GM23338 (cell line): ENCODE data around the gene CHN1. TPM values are rescaled to one million over a fixed set of nuclear protein-coding genes. Genes with fewer than 3 reads are reported as not detected.
A peak's percentile ranks its signal among the peaks of the same experiment; 100 is the strongest.

Experiments used
- ATAC-seq: fragments of 200-7000 bp; cut with Tn5 transposase; 3 replicates; pipeline ENCODE4 v1.9.1; 2020
- DNase-seq: peaks from one replicate; pipeline ENCODE4 v3.0.0-alpha.2; 2015; ENCODE audit warnings: low spot score
- H2AFZ ChIP-seq: fragments of 200-600 bp; sonication (generic); 2 replicates; pipeline ENCODE4 v1.8.0; 2016; ENCODE audit warnings: antibody characterized with exemption, mild to moderate bottlenecking, moderate library complexity
- H3F3A ChIP-seq: fragments of 200-600 bp; sonication (generic); replicated peaks from 2 replicates; pipeline ENCODE4 v1.8.0; 2017; ENCODE audit warnings: antibody characterized with exemption, mixed run types, low read depth
- H3K27ac ChIP-seq: fragments of 200-600 bp; sonication (generic); 2 replicates; pipeline ENCODE4 v1.6.1; 2016; ENCODE audit warnings: low read depth
- H3K27me3 ChIP-seq: fragments of 200-600 bp; sonication (generic); 2 replicates; pipeline ENCODE4 v1.8.0; 2016; ENCODE audit warnings: mild to moderate bottlenecking, mixed run types, moderate library complexity; ENCODE audit not compliant: insufficient read depth
- H3K36me3 ChIP-seq: fragments of 200-600 bp; sonication (generic); 2 replicates; pipeline ENCODE4 v1.8.0; 2016; ENCODE audit warnings: mild to moderate bottlenecking; ENCODE audit not compliant: insufficient read depth
- H3K4me1 ChIP-seq: fragments of 200-600 bp; sonication (generic); 2 replicates; pipeline ENCODE4 v1.8.0; 2016; ENCODE audit warnings: mild to moderate bottlenecking, moderate library complexity; ENCODE audit not compliant: insufficient read depth
- H3K4me2 ChIP-seq: fragments of 200-600 bp; sonication (generic); 2 replicates; pipeline ENCODE4 v1.7.1; 2017; ENCODE audit warnings: mixed run types
- H3K4me3 ChIP-seq: fragments of 200-600 bp; sonication (generic); 2 replicates; pipeline ENCODE4 v1.6.1; 2016; ENCODE audit warnings: mixed run types
- H3K79me2 ChIP-seq: fragments of 200-600 bp; sonication (generic); replicated peaks from 2 replicates; pipeline ENCODE4 v1.8.0; 2017; ENCODE audit warnings: mild to moderate bottlenecking; ENCODE audit not compliant: insufficient read depth
- H3K9me2 ChIP-seq: fragments of 200-600 bp; sonication (generic); 2 replicates; pipeline ENCODE4 v1.8.0; 2017; ENCODE audit not compliant: insufficient read depth
- H4K20me1 ChIP-seq: fragments of 200-600 bp; sonication (generic); replicated peaks from 2 replicates; pipeline ENCODE4 v1.8.0; 2017; ENCODE audit warnings: mild to moderate bottlenecking; ENCODE audit not compliant: insufficient read depth
- H3K27ac Mint-ChIP-seq: 2 replicates; pipeline ENCODE4 v1.8.0; 2020; ENCODE audit warnings: inconsistent platforms, mild to moderate bottlenecking, moderate library complexity, mixed read lengths
- H3K27me3 Mint-ChIP-seq: 3 replicates; pipeline ENCODE4 v1.8.0; 2022; ENCODE audit warnings: low read depth, mild to moderate bottlenecking, moderate library complexity, mixed read lengths, inconsistent platforms; ENCODE audit not compliant: insufficient read depth, poor library complexity
- H3K36me3 Mint-ChIP-seq: 3 replicates; pipeline ENCODE4 v1.8.0; 2021; ENCODE audit warnings: low read depth, mild to moderate bottlenecking, inconsistent platforms, moderate library complexity, mixed read lengths
- H3K4me1 Mint-ChIP-seq: 3 replicates; pipeline ENCODE4 v1.8.0; 2020; ENCODE audit warnings: mild to moderate bottlenecking, inconsistent platforms, mixed read lengths
- H3K4me3 Mint-ChIP-seq: 3 replicates; pipeline ENCODE4 v1.8.0; 2021; ENCODE audit warnings: moderate library complexity, mild to moderate bottlenecking, inconsistent platforms, mixed read lengths
- H3K9me3 Mint-ChIP-seq: 3 replicates; pipeline ENCODE4 v1.8.0; 2020; ENCODE audit warnings: moderate library complexity, mild to moderate bottlenecking, inconsistent platforms, mixed read lengths
- CREB1 ChIP-seq: fragments of 250-450 bp; sonication (Bioruptor Pico); IDR thresholded peaks from 2 replicates; pipeline ENCODE4 v1.5.0; 2020; ENCODE audit warnings: low read depth, mild to moderate bottlenecking, moderate library complexity
- ETS1 ChIP-seq: IDR thresholded peaks from 2 replicates; pipeline ENCODE4 v1.6.1; 2016; ENCODE audit warnings: antibody characterized with exemption
- EZH2 ChIP-seq: fragments of 200-600 bp; sonication (generic); IDR thresholded peaks from one replicate; pipeline ENCODE4 v1.8.0; 2017; ENCODE audit warnings: antibody characterized with exemption, mild to moderate bottlenecking, low read depth; ENCODE audit not compliant: unreplicated experiment
- EZH2phosphoT487 ChIP-seq: fragments of 200-600 bp; sonication (generic); IDR thresholded peaks from one replicate; pipeline ENCODE4 v1.8.1; 2018; ENCODE audit warnings: antibody characterized with exemption; ENCODE audit not compliant: unreplicated experiment
- JUNB ChIP-seq: IDR thresholded peaks from one replicate; pipeline ENCODE4 v1.6.1; 2016; ENCODE audit warnings: antibody characterized with exemption; ENCODE audit not compliant: unreplicated experiment
- NANOG ChIP-seq: IDR thresholded peaks from 2 replicates; pipeline ENCODE4 v1.6.1; 2016; ENCODE audit warnings: antibody characterized with exemption, borderline replicate concordance
- POLR2AphosphoS5 ChIP-seq: IDR thresholded peaks from 2 replicates; pipeline ENCODE4 v1.6.1; 2016; ENCODE audit warnings: antibody characterized with exemption, low read depth
- STAT1 ChIP-seq: IDR thresholded peaks from one replicate; pipeline ENCODE4 v1.6.1; 2016; ENCODE audit warnings: antibody characterized with exemption; ENCODE audit not compliant: unreplicated experiment
- ZNF114 ChIP-seq: fragments of 250-450 bp; sonication (Bioruptor Pico); IDR thresholded peaks from 2 replicates; pipeline ENCODE4 v1.5.0; 2020; ENCODE audit warnings: mild to moderate bottlenecking, moderate library complexity
- ZNF331 ChIP-seq: fragments of 250-450 bp; sonication (Bioruptor Pico); IDR thresholded peaks from 2 replicates; pipeline ENCODE4 v1.5.0; 2020; ENCODE audit warnings: low read depth, mild to moderate bottlenecking, moderate library complexity
- polyA plus RNA-seq: library from polyadenylated mRNA; unstranded; fragments of >200 nt; fragmentation: Nextera tagmentation; extraction: Ambion mirVana; gene quantifications from 2 replicates; pipeline ENCODE4 v1.2.1, GENCODE V29; 2016
- total RNA-seq: library from RNA; depleted of rRNA; stranded (reverse); fragments of >200 nt; shearing (Covaris generic); gene quantifications from 2 replicates; pipeline ENCODE4 v1.2.3, GENCODE V29; 2014
- TF ChIP-seq, protein P1 (sequence below), 2 experiments: fragments of 200-600 bp in 1 of 2; sonication (generic) in 1 of 2; conservative IDR thresholded peaks; 2 replicates each; pipeline versions ENCODE4 v1.5.1 to v1.6.1; 2016 to 2017; ENCODE audit warnings: antibody characterized with exemption in 2 of 2, low read depth in 2 of 2, mild to moderate bottlenecking in 2 of 2, moderate library complexity in 1 of 2
- TF ChIP-seq, protein P2 (sequence below): fragments of 250-450 bp; sonication (Bioruptor Pico); IDR thresholded peaks from 2 replicates; pipeline ENCODE4 v1.5.0; 2020; ENCODE audit warnings: mild to moderate bottlenecking, moderate library complexity

The CHN1 gene
- total and polyA plus RNA-seq, 2 experiments from 2014 or later: 28.1 to 36.5 TPM

DNA sequence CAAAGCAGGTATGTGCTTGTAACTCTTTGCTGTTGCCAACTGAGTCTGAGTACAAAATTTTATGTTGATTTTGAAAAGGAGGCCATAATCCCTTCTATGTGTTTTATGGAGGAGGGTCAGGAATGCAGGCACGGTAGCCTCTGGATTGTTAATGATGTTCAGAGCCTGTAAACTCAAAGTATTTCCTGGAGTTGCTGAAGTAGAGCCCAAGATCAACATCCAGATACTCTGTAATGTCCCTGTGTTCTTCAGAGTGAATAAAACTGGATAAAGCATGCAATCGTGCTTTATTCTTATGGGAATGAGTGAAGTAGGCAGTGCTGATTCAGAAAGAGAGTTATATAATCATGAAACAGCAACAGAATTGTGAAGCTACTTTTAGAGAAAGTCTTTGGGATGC, 179.1 kb downstream of the CHN1 start:
- Histone ChIP-seq H3K9me2 (no peaks in the 10 kb centered on the region), H3K27me3 (no peaks in the 10 kb centered on the region), H3K4me3 (no peak overlapping the region), H3K36me3 (no peaks in the 10 kb centered on the region; the same call in 1 of the 2 replicates), H3K4me2 (0 out of 2 replicates have a peak overlapping the region, but pooled peaks have one; percentile 22), H3K79me2 (peaks cover 8% of the 10 kb centered on the region; the same call in 1 of the 2 replicates), H2AFZ (no peak overlapping the region), H3K4me1 (peaks cover 38% of the 10 kb centered on the region), H3K27ac (peak overlapping the region; percentile 24; the same call in 1 of the 2 replicates), H3F3A (no peaks in the 10 kb centered on the region), H4K20me1 (no peaks in the 10 kb centered on the region)
- peaks cover 43% of the 10 kb centered on the region for H3K4me1 Mint-ChIP-seq
- peaks cover 25% of the 10 kb centered on the region for H3K36me3 Mint-ChIP-seq
- no peaks in the 10 kb centered on the region for H3K9me3 Mint-ChIP-seq
- no peak for ATAC-seq
- TF ChIP-seq STAT1: no peak
- TF ChIP-seq ZNF114 (CRISPR knock-in tag): no peak
- no peak for TF ChIP-seq EZH2phosphoT487
- TF ChIP-seq JUNB: no peak
- no peak for TF ChIP-seq NANOG
- DNase-seq: peak; percentile 41
- peaks cover 5% of the 10 kb centered on the region for H3K27me3 Mint-ChIP-seq
- peak overlapping the region; percentile 52 for H3K27ac Mint-ChIP-seq
- H3K4me3 Mint-ChIP-seq: no peak overlapping the region; the same call in 2 of the 3 replicates

GRCh38 chr2:174824068-174824467, 181.1 kb downstream of the CHN1 start:
- H3K4me1 Mint-ChIP-seq: peaks cover 36% of the 10 kb centered on the region
- H3K36me3 Mint-ChIP-seq: peaks cover 36% of the 10 kb centered on the region
- no peak overlapping the region for H3K4me3 ChIP-seq
- H3K27ac ChIP-seq: peak overlapping the region; percentile 3; the same call in 1 of the 2 replicates
- H3K9me2 ChIP-seq: no peaks in the 10 kb centered on the region
- no peaks in the 10 kb centered on the region for H3K27me3 ChIP-seq
- H3K4me1 ChIP-seq: peaks cover 38% of the 10 kb centered on the region
- H3K9me3 Mint-ChIP-seq: no peaks in the 10 kb centered on the region; the same call in 2 of the 3 replicates
- no peak for TF ChIP-seq STAT1
- TF ChIP-seq, protein P1, sequence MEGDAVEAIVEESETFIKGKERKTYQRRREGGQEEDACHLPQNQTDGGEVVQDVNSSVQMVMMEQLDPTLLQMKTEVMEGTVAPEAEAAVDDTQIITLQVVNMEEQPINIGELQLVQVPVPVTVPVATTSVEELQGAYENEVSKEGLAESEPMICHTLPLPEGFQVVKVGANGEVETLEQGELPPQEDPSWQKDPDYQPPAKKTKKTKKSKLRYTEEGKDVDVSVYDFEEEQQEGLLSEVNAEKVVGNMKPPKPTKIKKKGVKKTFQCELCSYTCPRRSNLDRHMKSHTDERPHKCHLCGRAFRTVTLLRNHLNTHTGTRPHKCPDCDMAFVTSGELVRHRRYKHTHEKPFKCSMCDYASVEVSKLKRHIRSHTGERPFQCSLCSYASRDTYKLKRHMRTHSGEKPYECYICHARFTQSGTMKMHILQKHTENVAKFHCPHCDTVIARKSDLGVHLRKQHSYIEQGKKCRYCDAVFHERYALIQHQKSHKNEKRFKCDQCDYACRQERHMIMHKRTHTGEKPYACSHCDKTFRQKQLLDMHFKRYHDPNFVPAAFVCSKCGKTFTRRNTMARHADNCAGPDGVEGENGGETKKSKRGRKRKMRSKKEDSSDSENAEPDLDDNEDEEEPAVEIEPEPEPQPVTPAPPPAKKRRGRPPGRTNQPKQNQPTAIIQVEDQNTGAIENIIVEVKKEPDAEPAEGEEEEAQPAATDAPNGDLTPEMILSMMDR (conservative IDR thresholded peaks at IDR 0.05; ENCODE audit: low read depth in 2 of 2): no peak
- TF ChIP-seq, protein P2, sequence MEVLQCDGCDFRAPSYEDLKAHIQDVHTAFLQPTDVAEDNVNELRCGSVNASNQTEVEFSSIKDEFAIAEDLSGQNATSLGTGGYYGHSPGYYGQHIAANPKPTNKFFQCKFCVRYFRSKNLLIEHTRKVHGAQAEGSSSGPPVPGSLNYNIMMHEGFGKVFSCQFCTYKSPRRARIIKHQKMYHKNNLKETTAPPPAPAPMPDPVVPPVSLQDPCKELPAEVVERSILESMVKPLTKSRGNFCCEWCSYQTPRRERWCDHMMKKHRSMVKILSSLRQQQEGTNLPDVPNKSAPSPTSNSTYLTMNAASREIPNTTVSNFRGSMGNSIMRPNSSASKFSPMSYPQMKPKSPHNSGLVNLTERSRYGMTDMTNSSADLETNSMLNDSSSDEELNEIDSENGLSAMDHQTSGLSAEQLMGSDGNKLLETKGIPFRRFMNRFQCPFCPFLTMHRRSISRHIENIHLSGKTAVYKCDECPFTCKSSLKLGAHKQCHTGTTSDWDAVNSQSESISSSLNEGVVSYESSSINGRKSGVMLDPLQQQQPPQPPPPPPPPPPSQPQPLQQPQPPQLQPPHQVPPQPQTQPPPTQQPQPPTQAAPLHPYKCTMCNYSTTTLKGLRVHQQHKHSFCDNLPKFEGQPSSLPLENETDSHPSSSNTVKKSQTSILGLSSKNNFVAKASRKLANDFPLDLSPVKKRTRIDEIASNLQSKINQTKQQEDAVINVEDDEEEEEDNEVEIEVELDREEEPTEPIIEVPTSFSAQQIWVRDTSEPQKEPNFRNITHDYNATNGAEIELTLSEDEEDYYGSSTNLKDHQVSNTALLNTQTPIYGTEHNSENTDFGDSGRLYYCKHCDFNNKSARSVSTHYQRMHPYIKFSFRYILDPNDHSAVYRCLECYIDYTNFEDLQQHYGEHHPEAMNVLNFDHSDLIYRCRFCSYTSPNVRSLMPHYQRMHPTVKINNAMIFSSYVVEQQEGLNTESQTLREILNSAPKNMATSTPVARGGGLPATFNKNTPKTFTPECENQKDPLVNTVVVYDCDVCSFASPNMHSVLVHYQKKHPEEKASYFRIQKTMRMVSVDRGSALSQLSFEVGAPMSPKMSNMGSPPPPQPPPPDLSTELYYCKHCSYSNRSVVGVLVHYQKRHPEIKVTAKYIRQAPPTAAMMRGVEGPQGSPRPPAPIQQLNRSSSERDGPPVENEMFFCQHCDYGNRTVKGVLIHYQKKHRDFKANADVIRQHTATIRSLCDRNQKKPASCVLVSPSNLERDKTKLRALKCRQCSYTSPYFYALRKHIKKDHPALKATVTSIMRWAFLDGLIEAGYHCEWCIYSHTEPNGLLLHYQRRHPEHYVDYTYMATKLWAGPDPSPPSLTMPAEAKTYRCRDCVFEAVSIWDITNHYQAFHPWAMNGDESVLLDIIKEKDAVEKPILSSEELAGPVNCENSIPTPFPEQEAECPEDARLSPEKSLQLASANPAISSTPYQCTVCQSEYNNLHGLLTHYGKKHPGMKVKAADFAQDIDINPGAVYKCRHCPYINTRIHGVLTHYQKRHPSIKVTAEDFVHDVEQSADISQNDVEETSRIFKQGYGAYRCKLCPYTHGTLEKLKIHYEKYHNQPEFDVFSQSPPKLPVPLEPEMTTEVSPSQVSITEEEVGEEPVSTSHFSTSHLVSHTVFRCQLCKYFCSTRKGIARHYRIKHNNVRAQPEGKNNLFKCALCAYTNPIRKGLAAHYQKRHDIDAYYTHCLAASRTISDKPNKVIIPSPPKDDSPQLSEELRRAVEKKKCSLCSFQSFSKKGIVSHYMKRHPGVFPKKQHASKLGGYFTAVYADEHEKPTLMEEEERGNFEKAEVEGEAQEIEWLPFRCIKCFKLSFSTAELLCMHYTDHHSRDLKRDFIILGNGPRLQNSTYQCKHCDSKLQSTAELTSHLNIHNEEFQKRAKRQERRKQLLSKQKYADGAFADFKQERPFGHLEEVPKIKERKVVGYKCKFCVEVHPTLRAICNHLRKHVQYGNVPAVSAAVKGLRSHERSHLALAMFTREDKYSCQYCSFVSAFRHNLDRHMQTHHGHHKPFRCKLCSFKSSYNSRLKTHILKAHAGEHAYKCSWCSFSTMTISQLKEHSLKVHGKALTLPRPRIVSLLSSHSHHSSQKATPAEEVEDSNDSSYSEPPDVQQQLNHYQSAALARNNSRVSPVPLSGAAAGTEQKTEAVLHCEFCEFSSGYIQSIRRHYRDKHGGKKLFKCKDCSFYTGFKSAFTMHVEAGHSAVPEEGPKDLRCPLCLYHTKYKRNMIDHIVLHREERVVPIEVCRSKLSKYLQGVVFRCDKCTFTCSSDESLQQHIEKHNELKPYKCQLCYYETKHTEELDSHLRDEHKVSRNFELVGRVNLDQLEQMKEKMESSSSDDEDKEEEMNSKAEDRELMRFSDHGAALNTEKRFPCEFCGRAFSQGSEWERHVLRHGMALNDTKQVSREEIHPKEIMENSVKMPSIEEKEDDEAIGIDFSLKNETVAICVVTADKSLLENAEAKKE (CRISPR knock-in tag): no peak
- TF ChIP-seq EZH2: no peak
- no peak for TF ChIP-seq ZNF114 (CRISPR knock-in tag)
- no peak for TF ChIP-seq NANOG
- no peak for TF ChIP-seq ZNF331 (CRISPR knock-in tag)
- no peak for TF ChIP-seq ETS1
- TF ChIP-seq POLR2AphosphoS5: no peak
- TF ChIP-seq CREB1 (CRISPR knock-in tag): no peak
- TF ChIP-seq JUNB: no peak
- no peak overlapping the region for H2AFZ ChIP-seq
- H3K27me3 Mint-ChIP-seq: peaks cover 6% of the 10 kb centered on the region
- H4K20me1 ChIP-seq: no peaks in the 10 kb centered on the region
- peak overlapping the region; percentile 33; the same call in 1 of the 2 replicates for H3K4me2 ChIP-seq
- no peaks in the 10 kb centered on the region; the same call in 1 of the 2 replicates for H3K36me3 ChIP-seq
- peaks cover 8% of the 10 kb centered on the region; the same call in 1 of the 2 replicates for H3K79me2 ChIP-seq
- ATAC-seq (no peak), DNase-seq (no peak)
- H3F3A ChIP-seq: no peaks in the 10 kb centered on the region
- no peak overlapping the region for H3K4me3 Mint-ChIP-seq
- peak overlapping the region; percentile 16; the same call in 1 of the 2 replicates for H3K27ac Mint-ChIP-seq
